GM23338 (cell line): Measurements from ENCODE around the gene MITF. TPM values are rescaled to one million over a fixed set of nuclear protein-coding genes. Genes with fewer than 3 reads are reported as not detected.

ENCODE experiments used
- ATAC-seq: fragments of 200-7000 bp; cut with Tn5 transposase; 3 replicates; pipeline ENCODE4 v1.9.1; 2020
- DNase-seq: peaks from one replicate; pipeline ENCODE4 v3.0.0-alpha.2; 2015; ENCODE audit warnings: low spot score
- H2AFZ ChIP-seq: fragments of 200-600 bp; sonication (generic); 2 replicates; pipeline ENCODE4 v1.8.0; 2016; ENCODE audit warnings: antibody characterized with exemption, mild to moderate bottlenecking, moderate library complexity
- H3F3A ChIP-seq: fragments of 200-600 bp; sonication (generic); replicated peaks from 2 replicates; pipeline ENCODE4 v1.8.0; 2017; ENCODE audit warnings: antibody characterized with exemption, mixed run types, low read depth
- H3K27ac ChIP-seq: fragments of 200-600 bp; sonication (generic); 2 replicates; pipeline ENCODE4 v1.6.1; 2016; ENCODE audit warnings: low read depth
- H3K27me3 ChIP-seq: fragments of 200-600 bp; sonication (generic); 2 replicates; pipeline ENCODE4 v1.8.0; 2016; ENCODE audit warnings: mild to moderate bottlenecking, mixed run types, moderate library complexity; ENCODE audit not compliant: insufficient read depth
- H3K36me3 ChIP-seq: fragments of 200-600 bp; sonication (generic); 2 replicates; pipeline ENCODE4 v1.8.0; 2016; ENCODE audit warnings: mild to moderate bottlenecking; ENCODE audit not compliant: insufficient read depth
- H3K4me1 ChIP-seq: fragments of 200-600 bp; sonication (generic); 2 replicates; pipeline ENCODE4 v1.8.0; 2016; ENCODE audit warnings: mild to moderate bottlenecking, moderate library complexity; ENCODE audit not compliant: insufficient read depth
- H3K4me2 ChIP-seq: fragments of 200-600 bp; sonication (generic); 2 replicates; pipeline ENCODE4 v1.7.1; 2017; ENCODE audit warnings: mixed run types
- H3K4me3 ChIP-seq: fragments of 200-600 bp; sonication (generic); 2 replicates; pipeline ENCODE4 v1.6.1; 2016; ENCODE audit warnings: mixed run types
- H3K79me2 ChIP-seq: fragments of 200-600 bp; sonication (generic); replicated peaks from 2 replicates; pipeline ENCODE4 v1.8.0; 2017; ENCODE audit warnings: mild to moderate bottlenecking; ENCODE audit not compliant: insufficient read depth
- H3K9me2 ChIP-seq: fragments of 200-600 bp; sonication (generic); 2 replicates; pipeline ENCODE4 v1.8.0; 2017; ENCODE audit not compliant: insufficient read depth
- H4K20me1 ChIP-seq: fragments of 200-600 bp; sonication (generic); replicated peaks from 2 replicates; pipeline ENCODE4 v1.8.0; 2017; ENCODE audit warnings: mild to moderate bottlenecking; ENCODE audit not compliant: insufficient read depth
- H3K27ac Mint-ChIP-seq: 2 replicates; pipeline ENCODE4 v1.8.0; 2020; ENCODE audit warnings: inconsistent platforms, mild to moderate bottlenecking, moderate library complexity, mixed read lengths
- H3K27me3 Mint-ChIP-seq: 3 replicates; pipeline ENCODE4 v1.8.0; 2022; ENCODE audit warnings: low read depth, mild to moderate bottlenecking, moderate library complexity, mixed read lengths, inconsistent platforms; ENCODE audit not compliant: insufficient read depth, poor library complexity
- H3K36me3 Mint-ChIP-seq: 3 replicates; pipeline ENCODE4 v1.8.0; 2021; ENCODE audit warnings: low read depth, mild to moderate bottlenecking, inconsistent platforms, moderate library complexity, mixed read lengths
- H3K4me1 Mint-ChIP-seq: 3 replicates; pipeline ENCODE4 v1.8.0; 2020; ENCODE audit warnings: mild to moderate bottlenecking, inconsistent platforms, mixed read lengths
- H3K4me3 Mint-ChIP-seq: 3 replicates; pipeline ENCODE4 v1.8.0; 2021; ENCODE audit warnings: moderate library complexity, mild to moderate bottlenecking, inconsistent platforms, mixed read lengths
- H3K9me3 Mint-ChIP-seq: 3 replicates; pipeline ENCODE4 v1.8.0; 2020; ENCODE audit warnings: moderate library complexity, mild to moderate bottlenecking, inconsistent platforms, mixed read lengths
- CREB1 ChIP-seq: fragments of 250-450 bp; sonication (Bioruptor Pico); IDR thresholded peaks from 2 replicates; pipeline ENCODE4 v1.5.0; 2020; ENCODE audit warnings: low read depth, mild to moderate bottlenecking, moderate library complexity
- CTCF ChIP-seq, 2 experiments: fragments of 200-600 bp in 1 of 2; sonication (generic) in 1 of 2; conservative IDR thresholded peaks; 2 replicates each; pipeline versions ENCODE4 v1.5.1 to v1.6.1; 2016 to 2017; ENCODE audit warnings: antibody characterized with exemption in 2 of 2, low read depth in 2 of 2, mild to moderate bottlenecking in 2 of 2, moderate library complexity in 1 of 2
- EZH2 ChIP-seq: fragments of 200-600 bp; sonication (generic); IDR thresholded peaks from one replicate; pipeline ENCODE4 v1.8.0; 2017; ENCODE audit warnings: antibody characterized with exemption, mild to moderate bottlenecking, low read depth; ENCODE audit not compliant: unreplicated experiment
- EZH2phosphoT487 ChIP-seq: fragments of 200-600 bp; sonication (generic); IDR thresholded peaks from one replicate; pipeline ENCODE4 v1.8.1; 2018; ENCODE audit warnings: antibody characterized with exemption; ENCODE audit not compliant: unreplicated experiment
- JUNB ChIP-seq: IDR thresholded peaks from one replicate; pipeline ENCODE4 v1.6.1; 2016; ENCODE audit warnings: antibody characterized with exemption; ENCODE audit not compliant: unreplicated experiment
- NANOG ChIP-seq: IDR thresholded peaks from 2 replicates; pipeline ENCODE4 v1.6.1; 2016; ENCODE audit warnings: antibody characterized with exemption, borderline replicate concordance
- POLR2AphosphoS5 ChIP-seq: IDR thresholded peaks from 2 replicates; pipeline ENCODE4 v1.6.1; 2016; ENCODE audit warnings: antibody characterized with exemption, low read depth
- REST ChIP-seq: IDR thresholded peaks from one replicate; pipeline ENCODE4 v1.6.1; 2018; ENCODE audit warnings: antibody characterized with exemption; ENCODE audit not compliant: unreplicated experiment
- STAT1 ChIP-seq: IDR thresholded peaks from one replicate; pipeline ENCODE4 v1.6.1; 2016; ENCODE audit warnings: antibody characterized with exemption; ENCODE audit not compliant: unreplicated experiment
- ZNF331 ChIP-seq: fragments of 250-450 bp; sonication (Bioruptor Pico); IDR thresholded peaks from 2 replicates; pipeline ENCODE4 v1.5.0; 2020; ENCODE audit warnings: low read depth, mild to moderate bottlenecking, moderate library complexity
- ZNF462 ChIP-seq: fragments of 250-450 bp; sonication (Bioruptor Pico); IDR thresholded peaks from 2 replicates; pipeline ENCODE4 v1.5.0; 2020; ENCODE audit warnings: mild to moderate bottlenecking, moderate library complexity
- polyA plus RNA-seq: library from polyadenylated mRNA; unstranded; fragments of >200 nt; fragmentation: Nextera tagmentation; extraction: Ambion mirVana; gene quantifications from 2 replicates; pipeline ENCODE4 v1.2.1, GENCODE V29; 2016
- total RNA-seq: library from RNA; depleted of rRNA; stranded (reverse); fragments of >200 nt; shearing (Covaris generic); gene quantifications from 2 replicates; pipeline ENCODE4 v1.2.3, GENCODE V29; 2014

The MITF gene
- total and polyA plus RNA-seq, 2 experiments from 2014 or later, result 1.9 to 2.4 TPM

- H3K27ac Mint-ChIP-seq, result no peak overlapping the region
- H3F3A ChIP-seq, result no peaks in the 10 kb centered on the region
Measured at GRCh38 chr3:69828817-69829216, 89.6 kb downstream of the MITF start.

More at GRCh38 chr3:69828817-69829216, 89.6 kb downstream of the MITF start:
- Mint-ChIP-seq H3K36me3 (no peaks in the 10 kb centered on the region), H3K4me1 (no peaks in the 10 kb centered on the region), H3K4me3 (no peak overlapping the region), H3K27me3 (no peaks in the 10 kb centered on the region), H3K9me3 (no peaks in the 10 kb centered on the region)
- no peaks in the 10 kb centered on the region for H4K20me1 ChIP-seq
- no peaks in the 10 kb centered on the region for H3K9me2 ChIP-seq
- no peak overlapping the region for H2AFZ ChIP-seq
- DNase-seq, result no peak
- no peak for ATAC-seq
- no peak overlapping the region for H3K4me3 ChIP-seq
- H3K4me2 ChIP-seq, result no peak overlapping the region
- no peaks in the 10 kb centered on the region for H3K27me3 ChIP-seq
- no peak overlapping the region for H3K27ac ChIP-seq
- no peaks in the 10 kb centered on the region for H3K79me2 ChIP-seq
- TF ChIP-seq ZNF462 (CRISPR knock-in tag) (no peak), EZH2phosphoT487 (no peak), REST (no peak), CTCF (conservative IDR thresholded peaks at IDR 0.05; ENCODE audit: low read depth in 2 of 2) (no peak), STAT1 (no peak), JUNB (no peak), ZNF331 (CRISPR knock-in tag) (no peak), POLR2AphosphoS5 (no peak), CREB1 (CRISPR knock-in tag) (no peak), EZH2 (no peak), NANOG (no peak)
- no peaks in the 10 kb centered on the region for H3K4me1 ChIP-seq
- H3K36me3 ChIP-seq, result no peaks in the 10 kb centered on the region
